Lower lobe of right lung (tissue), 2 donors: ENCODE results near the gene SHANK1. TPM values are rescaled to one million over a fixed set of nuclear protein-coding genes. Genes with fewer than 3 reads are reported as not detected.

Experiments
- ATAC-seq, 2 donors: fragments of 200-7000 bp; cut with Tn5 transposase; one replicate each; pipeline ENCODE4 v1.9.1; 2020 to 2022; ENCODE audit warnings: mild to moderate bottlenecking in 2 of 2, moderate library complexity in 2 of 2
- DNase-seq: peaks from one replicate; pipeline ENCODE4 v3.0.0-alpha.2; 2020
- H3K27ac ChIP-seq: fragments of 200-600 bp; one replicate; pipeline ENCODE4 v1.8.0; 2022
- H3K27me3 ChIP-seq: fragments of 200-600 bp; one replicate; pipeline ENCODE4 v1.8.0; 2022; ENCODE audit warnings: low read depth
- H3K36me3 ChIP-seq: fragments of 200-600 bp; one replicate; pipeline ENCODE4 v1.8.0; 2022; ENCODE audit warnings: mild to moderate bottlenecking
- H3K4me1 ChIP-seq: fragments of 200-600 bp; one replicate; pipeline ENCODE4 v1.8.0; 2022
- H3K4me3 ChIP-seq: fragments of 200-600 bp; one replicate; pipeline ENCODE4 v1.8.0; 2022; ENCODE audit warnings: mild to moderate bottlenecking
- H3K9me3 ChIP-seq: fragments of 200-600 bp; one replicate; pipeline ENCODE4 v1.8.0; 2022
- intact Hi-C: fragments of 100-400 bp; cut with DNase I; formaldehyde crosslinking; loops from one replicate; pipeline ENCODE4 v1.11.0; 2022
- total RNA-seq: library from RNA; stranded (reverse); fragmentation: NEBNext Ultra II Directional; extraction: Animal tissue kit (Norgen Biotek cat#: 25700); gene quantifications from one replicate; pipeline ENCODE4 v1.2.1, GENCODE V29; 2021
- TF ChIP-seq, protein P1 (sequence below): fragments of 200-600 bp; IDR thresholded peaks from one replicate; pipeline ENCODE4 v1.8.0; 2022; ENCODE audit warnings: antibody characterized with exemption, mild to moderate bottlenecking
- donor health status: DM: no; HTN: yes; CAD: no; lungs with severe emphysema.

Gene SHANK1
- total RNA-seq, 1 donor from 2014 or later = 0.71 TPM

- H3K9me3 ChIP-seq = no peaks in the 10 kb centered on the region
- H3K4me3 ChIP-seq = no peak overlapping the region
- no peak overlapping the region for H3K27ac ChIP-seq
- no peaks in the 10 kb centered on the region for H3K36me3 ChIP-seq
- DNase-seq (no peak), ATAC-seq (no peak)
- no peaks in the 10 kb centered on the region for H3K4me1 ChIP-seq
- H3K27me3 ChIP-seq = peaks cover 31% of the 10 kb centered on the region
- TF ChIP-seq, protein P1, sequence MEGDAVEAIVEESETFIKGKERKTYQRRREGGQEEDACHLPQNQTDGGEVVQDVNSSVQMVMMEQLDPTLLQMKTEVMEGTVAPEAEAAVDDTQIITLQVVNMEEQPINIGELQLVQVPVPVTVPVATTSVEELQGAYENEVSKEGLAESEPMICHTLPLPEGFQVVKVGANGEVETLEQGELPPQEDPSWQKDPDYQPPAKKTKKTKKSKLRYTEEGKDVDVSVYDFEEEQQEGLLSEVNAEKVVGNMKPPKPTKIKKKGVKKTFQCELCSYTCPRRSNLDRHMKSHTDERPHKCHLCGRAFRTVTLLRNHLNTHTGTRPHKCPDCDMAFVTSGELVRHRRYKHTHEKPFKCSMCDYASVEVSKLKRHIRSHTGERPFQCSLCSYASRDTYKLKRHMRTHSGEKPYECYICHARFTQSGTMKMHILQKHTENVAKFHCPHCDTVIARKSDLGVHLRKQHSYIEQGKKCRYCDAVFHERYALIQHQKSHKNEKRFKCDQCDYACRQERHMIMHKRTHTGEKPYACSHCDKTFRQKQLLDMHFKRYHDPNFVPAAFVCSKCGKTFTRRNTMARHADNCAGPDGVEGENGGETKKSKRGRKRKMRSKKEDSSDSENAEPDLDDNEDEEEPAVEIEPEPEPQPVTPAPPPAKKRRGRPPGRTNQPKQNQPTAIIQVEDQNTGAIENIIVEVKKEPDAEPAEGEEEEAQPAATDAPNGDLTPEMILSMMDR = no peak
- intact Hi-C loops = no loop called here
These were observed 9.0 kb downstream of the SHANK1 start for GRCh38 chr19:50710612-50711011.

DNA sequence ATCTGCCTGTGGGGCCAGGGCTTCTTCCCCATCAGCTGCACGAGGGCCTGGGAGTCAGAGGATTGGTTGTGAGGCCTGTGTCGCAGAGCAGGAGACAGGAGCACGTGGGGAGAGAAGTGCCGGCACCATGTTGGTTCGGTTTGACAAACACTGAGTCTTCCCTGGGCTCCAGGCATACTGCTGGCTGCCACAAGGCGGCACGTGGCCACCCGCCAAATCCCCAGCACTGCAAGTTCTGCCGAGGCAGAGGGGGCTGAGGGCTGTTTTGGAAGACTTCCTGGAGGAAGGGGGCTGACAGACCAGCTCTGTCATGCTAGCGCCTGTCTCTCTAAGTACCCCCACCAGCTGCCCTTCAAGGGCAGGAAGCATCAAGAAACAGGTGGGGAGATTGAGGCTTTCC lies 9.5 kb downstream of the SHANK1 start:
- H3K9me3 ChIP-seq = no peaks in the 10 kb centered on the region
- TF ChIP-seq, protein P1 = no peak
- H3K27me3 ChIP-seq = peaks cover 35% of the 10 kb centered on the region
- intact Hi-C loops = no loop called here
- H3K27ac ChIP-seq = no peak overlapping the region
- H3K4me3 ChIP-seq = no peak overlapping the region
- H3K4me1 ChIP-seq = no peaks in the 10 kb centered on the region
- H3K36me3 ChIP-seq = no peaks in the 10 kb centered on the region
- no peak for ATAC-seq
- no peak for DNase-seq

GRCh38 chr19:50708179-50708879 lies 11.3 kb downstream of the SHANK1 start:
- Histone ChIP-seq H3K4me1 (no peaks in the 10 kb centered on the region), H3K27me3 (peaks cover 44% of the 10 kb centered on the region), H3K36me3 (no peaks in the 10 kb centered on the region), H3K9me3 (no peaks in the 10 kb centered on the region), H3K27ac (no peak overlapping the region), H3K4me3 (no peak overlapping the region)
- TF ChIP-seq, protein P1 = no peak
- ATAC-seq (no peak), DNase-seq (no peak)
- intact Hi-C loops = no loop called here

GRCh38 chr19:50706387-50706786 lies 13.2 kb downstream of the SHANK1 start:
- no peak for ATAC-seq
- no peak for DNase-seq
- H3K27me3 ChIP-seq = peaks cover 50% of the 10 kb centered on the region
- H3K9me3 ChIP-seq = no peaks in the 10 kb centered on the region
- intact Hi-C loops = no loop called here
- no peaks in the 10 kb centered on the region for H3K36me3 ChIP-seq
- H3K4me3 ChIP-seq = no peak overlapping the region
- H3K4me1 ChIP-seq = no peaks in the 10 kb centered on the region
- TF ChIP-seq, protein P1 = no peak
- no peak overlapping the region for H3K27ac ChIP-seq

DNA sequence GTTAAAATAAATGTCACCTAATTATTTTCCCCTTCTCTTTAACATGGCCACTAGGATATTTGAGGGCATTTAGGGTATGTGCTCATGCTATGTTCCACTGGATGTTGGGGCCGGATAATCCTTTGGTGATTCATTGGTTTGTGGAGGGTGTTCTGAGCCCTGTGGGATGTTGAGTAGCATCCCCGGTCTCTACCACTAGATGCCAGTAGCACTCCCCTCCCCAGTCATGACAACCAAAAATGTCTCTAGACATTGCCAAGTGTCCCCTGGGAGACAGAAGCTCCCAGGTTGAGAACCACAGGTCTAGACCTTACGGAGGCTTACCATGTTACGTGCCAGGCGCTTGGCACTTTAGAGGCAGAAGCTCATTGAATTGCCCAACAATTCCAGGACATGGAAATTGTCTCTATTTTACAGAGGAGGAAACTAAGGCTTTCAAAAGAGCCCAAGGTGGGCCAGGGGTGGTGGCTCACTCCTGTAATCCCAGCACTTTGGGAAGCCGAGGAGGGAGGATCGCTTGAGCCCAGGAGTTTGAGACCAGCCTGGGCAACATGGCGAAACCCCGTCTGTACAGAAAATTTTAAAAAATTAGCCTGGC lies 14.1 kb downstream of the SHANK1 start:
- no peaks in the 10 kb centered on the region for H3K36me3 ChIP-seq
- H3K9me3 ChIP-seq = no peaks in the 10 kb centered on the region
- no peak overlapping the region for H3K27ac ChIP-seq
- H3K27me3 ChIP-seq = peaks cover 48% of the 10 kb centered on the region
- TF ChIP-seq, protein P1 = peak; percentile 47
- no peak overlapping the region for H3K4me3 ChIP-seq
- intact Hi-C loops = no loop called here
- ATAC-seq (peak; percentile 35 to 38), DNase-seq (no peak)
- H3K4me1 ChIP-seq = no peaks in the 10 kb centered on the region
